Activated CD4-positive, CD25-positive, alpha-beta regulatory T cell (primary cell): Measurements from ENCODE around the gene HILPDA.

Experiments
- DNase-seq, 4 experiments: peaks; one replicate each; lab custom pipeline; 2025; lab: John Stamatoyannopoulos, UW

HILPDA gene, protein sequence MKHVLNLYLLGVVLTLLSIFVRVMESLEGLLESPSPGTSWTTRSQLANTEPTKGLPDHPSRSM

DNA sequence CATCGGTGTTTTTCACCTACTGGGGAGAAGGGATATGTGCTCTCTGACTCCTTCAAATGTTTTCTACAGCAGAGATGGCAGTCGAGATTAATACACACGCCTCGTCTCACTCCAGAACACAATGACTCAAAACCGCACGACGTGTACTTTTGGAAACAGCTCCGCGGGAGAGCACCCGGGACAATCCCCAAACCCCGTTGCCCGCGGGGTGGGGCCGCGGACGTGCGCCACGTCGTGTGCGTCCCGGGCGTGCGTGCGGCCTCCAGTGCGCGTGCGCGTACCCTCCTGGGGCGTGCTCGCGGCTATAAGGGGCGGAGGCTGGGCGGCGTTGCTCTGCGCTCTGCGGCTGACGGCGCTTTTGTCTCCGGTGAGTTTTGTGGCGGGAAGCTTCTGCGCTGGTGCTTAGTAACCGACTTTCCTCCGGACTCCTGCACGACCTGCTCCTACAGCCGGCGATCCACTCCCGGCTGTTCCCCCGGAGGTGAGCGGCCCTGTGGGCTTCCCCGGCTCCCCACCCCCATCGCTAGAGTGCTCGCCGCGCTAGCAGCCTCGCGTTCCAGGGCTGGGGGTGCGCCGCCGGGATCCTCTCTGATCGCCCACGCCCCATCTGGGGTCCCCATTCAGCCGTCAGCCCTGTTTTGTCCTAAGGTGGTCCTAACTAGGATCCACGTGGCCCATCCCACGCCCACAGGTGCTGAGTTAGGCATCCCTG lies at the start of gene HILPDA:
Gene HILPDA, plus strand, starts transcription at position 336 of the 712 bp plus-strand sequence. CDS start 1,391 bp downstream, outside the sequence.
- DNase-seq = peak; percentile 81 to 88 (median 86)

DNA sequence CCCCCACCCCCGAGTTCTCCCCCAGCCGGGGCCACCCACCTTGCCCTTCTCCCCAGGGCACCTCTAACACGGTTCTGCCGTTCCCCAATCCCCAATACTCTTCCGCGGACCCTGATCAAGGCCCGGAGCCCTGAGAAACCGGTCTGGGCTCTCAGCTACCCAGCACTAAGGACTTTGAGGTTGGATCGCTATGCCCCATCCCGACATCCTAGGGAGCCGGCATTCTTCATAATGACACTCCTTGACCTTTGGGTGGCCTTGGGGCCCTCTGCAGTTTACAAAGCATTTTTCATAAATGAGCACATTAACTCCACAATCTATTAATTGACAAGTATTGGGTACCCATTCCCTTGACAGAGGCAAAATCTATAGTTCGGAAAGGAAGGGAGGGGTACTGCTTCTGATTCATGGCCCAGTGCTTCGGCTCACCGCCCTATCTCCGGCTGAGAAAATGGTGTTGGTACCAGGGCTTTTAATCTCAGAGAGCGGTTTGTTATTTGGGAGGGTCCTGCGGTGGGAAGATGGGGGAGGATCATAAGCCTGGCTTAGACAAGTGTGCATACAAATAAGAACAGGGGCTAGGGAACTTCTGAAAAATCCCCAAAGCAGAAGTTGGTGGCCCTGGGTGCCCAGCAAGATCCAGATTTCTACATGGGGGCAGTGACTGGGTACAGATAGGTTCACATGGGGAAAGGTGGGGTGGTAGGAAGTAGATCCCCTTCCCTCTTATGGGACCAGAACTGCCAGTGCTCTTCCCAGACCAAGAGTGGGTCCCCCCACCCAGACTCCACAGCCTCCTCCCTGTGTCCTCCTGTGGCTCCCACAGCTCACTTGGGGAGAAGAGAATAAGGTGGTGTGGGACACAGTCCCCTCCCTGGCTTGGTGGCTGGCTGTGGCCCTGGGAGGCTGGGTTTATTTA lies 49.1 kb upstream of the HILPDA start:
- DNase-seq = no peak

DNA sequence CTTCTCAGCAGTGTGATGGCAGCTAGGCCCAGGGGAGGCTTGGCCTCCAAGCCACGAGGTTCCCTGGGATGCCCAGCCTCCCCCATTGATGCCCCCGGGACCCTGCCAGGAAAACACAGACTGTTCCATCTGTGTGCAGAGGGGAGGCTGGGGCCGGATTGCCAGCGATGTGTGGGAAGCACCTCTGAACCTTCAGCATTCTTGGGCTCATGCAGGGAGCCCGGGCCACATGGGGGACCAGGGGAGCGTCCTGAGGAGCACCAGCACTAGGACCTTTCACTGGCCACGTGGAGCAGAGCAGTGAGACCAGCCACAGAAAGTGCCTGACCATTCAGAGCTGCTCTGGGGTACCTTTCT lies 48.5 kb upstream of the HILPDA start:
- no peak for DNase-seq

DNA sequence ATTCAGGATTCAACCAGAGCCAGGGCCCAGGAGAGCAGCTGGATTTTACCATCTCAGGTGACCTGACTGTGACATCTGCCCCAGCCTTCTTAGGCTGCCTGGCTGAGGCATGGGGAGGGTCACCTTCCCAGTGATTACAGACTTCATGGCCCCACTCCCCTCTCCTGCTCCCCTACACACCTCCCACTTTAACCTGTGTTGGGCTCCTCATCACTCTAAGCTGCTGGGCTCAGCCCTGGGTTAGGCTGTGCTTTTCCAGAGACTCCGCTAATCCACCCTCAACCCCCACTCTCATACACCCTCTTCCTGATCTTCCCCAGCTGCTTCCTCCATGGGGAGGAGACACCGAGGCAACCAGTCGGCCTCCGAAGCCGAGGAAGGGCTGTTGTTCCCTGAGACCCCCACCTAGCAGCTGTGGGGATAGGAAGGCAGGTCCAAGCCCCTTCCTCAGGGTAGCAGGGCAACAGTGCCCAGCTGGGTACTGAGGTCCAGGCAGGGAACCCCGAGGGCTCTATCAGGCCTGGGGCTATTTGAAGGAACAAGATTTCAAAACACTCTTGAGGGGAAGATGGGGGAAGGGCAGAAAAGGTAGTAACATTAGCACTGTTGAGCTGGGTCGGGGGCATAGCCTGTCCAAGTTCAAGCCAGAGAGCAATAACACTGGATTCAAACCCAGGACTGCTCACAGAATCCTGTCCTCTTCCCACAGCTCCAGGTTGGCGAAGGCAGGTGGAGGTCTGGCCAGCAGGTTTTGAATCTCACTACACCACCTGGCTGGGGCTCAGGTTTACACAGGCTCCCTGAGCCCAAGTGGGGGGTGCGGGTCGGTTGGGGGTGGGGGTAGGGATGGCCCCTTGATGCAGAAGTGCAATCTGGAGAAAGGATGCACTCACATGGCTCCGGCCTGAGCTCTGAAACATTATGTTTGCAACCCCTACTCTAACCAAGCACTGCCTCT lies 47.6 kb upstream of the HILPDA start:
- no peak for DNase-seq

DNA sequence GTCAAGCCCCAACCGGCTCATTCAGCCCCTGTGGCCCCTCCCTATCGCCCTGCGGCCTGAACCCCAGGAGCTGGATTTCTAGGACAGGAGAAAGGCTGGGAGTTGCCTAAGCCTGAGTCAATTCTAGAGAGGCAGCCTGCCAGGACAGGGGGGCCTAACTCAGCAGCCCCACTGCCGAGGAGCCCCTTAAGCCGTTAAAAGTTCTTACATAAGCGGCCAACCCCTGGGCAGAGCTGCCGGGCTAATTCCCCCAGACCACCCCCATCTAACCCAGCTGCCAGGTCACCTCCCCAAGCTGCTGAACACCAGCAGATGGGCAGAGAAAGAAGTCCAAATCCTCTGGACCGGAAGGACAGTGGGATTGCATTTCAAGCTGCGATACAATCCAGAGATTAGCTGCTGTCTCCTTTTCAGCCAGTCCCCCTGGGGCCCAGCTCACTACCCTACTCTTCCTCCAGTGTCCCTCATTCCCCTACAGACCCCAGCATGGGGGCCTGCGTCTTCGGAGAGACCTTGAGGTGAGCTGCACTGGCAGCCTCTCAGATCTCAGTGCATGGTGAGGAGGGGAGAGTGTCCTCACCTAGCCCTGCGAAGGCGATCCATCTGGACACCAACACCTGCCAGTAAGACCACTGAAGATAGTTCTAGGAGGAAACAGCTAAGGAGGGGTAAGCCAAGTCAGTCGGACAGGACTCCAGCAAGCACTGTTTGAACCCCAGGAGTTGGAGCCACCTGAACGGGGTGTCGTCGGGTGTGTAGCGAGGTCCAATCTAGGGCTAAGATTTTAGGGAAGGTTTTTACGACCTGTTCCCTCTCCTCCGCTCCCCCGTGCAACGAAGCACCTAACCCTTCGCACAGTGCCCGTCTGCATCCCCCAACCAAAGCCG lies 46.7 kb upstream of the HILPDA start:
- no peak for DNase-seq

DNA sequence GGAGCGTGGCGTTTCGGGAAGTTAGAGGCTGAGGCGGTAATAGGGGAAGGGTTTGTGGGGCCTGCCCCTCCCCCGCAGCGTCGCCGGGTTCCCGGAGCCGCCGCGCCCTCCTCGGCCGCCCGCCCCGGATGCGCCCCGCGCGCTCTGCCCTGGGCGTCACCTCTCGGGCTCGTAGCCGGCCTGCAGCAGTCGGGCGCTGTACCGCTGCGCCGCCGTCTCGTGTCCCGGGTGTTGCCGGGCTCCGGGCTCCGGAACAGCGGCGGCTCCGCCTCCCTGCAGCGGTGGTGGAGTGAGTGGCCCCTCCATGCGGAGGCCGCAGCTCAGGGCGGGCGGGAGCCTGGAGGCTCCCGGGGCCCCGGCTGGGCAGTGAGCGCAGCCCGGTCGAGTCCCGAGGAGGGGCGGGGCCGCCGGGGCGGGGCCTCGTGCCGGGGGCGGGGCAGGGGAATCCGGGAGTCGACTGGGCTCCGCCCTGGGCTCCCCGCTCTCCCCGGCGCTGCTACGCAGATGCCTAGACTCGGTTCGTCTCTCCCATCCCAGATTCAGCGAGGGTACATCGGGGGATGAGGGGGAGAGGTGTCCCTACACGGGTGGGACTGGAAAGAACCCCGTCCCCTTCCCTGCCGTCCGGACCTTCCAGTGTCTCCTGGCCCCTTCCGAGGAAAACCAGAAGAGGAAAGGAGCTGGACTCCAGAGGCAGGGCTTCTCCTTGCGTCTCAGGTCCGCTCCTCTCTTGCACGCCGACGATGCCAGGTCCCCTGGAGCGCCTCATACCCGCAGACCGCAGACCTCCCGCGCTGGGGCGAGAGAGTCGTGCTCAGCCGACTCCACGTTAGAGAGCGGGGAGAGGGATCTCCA lies 45.9 kb upstream of the HILPDA start, which contains the start of gene IMPDH1:
Gene IMPDH1, minus strand, starts transcription at position 387 of the 855 bp plus-strand sequence. Its CDS starts 81 bp downstream, at position 306.
- DNase-seq = peak; percentile 69 to 77 (median 76)

DNA sequence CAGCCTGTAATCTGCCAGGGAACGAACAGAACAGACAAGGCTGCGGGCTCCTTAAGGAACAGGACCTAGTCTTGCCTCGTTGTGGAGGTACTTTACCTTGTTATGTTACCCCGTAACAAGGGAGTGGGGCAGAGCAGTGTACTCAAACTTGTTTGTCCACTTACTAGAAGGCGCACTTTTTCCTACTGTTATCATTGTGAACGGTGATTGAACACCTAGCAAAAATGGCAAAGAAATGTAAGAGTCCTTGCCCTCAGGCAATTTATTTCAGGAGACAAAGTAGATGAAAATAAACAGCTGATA lies 45.3 kb upstream of the HILPDA start:
- no peak for DNase-seq

DNA sequence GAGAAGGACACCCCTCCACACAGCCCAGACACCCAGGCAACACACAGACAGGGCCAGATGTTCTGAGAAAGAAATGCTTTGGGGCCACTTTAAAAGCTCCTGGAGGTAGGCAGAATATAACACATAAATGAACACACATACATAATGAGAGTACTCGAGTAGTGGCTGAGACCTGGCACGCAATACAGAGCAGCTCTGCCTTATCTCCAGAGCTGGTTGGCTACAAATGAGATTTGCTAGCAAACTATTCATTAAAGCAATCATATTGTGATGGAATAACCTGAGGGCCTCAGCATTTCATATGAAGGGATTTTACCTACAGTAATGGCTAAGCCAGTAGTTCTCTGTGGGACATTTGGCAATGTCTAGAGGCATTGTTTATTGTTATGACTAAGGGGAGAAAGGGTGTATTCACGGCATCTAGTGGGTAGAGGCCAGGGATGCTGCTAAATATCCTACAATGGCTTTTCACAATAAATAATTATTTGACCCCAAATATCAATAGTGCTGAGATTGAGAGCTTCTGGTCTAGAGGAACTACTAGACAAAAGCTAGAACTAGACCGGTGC lies 40.4 kb upstream of the HILPDA start:
- no peak for DNase-seq

DNA sequence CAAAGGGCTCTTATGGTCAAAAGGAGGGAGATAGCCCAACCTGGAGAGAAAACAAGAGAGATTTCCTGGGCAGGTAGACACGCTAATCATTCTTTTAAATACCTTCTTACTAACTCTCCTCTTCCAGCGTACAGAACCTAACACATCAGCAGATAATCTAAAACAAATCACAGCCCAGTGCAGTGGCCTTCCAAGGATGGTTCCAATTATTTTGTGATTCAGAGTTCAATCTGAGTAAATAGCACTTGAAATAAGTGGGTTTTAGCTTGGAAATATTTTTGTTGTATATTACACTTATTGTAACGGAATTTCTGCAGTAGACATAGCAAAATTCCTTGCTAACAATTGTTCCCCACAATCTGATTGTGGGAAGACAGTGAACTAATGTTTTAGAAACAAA lies 38.6 kb upstream of the HILPDA start:
- DNase-seq = no peak

DNA sequence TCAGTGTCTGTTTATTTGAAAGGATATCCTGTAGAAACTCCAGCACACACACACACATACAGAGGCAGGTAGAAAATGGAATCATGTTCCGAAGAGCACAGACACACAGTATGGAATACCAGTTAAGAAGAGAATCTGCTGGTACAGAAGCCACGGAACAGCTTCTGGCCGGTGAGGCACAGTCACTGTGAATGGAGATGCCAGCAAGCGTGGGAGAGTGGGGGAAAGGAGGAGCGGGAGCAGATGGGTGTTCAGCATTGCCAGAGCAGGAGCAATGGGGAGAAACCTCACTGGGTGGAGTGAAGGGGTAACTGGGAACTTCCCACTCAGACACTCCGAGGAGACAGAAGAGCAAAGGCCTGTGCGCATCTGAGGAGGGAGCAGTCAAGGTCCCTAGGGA lies 36.4 kb upstream of the HILPDA start:
- no peak for DNase-seq

DNA sequence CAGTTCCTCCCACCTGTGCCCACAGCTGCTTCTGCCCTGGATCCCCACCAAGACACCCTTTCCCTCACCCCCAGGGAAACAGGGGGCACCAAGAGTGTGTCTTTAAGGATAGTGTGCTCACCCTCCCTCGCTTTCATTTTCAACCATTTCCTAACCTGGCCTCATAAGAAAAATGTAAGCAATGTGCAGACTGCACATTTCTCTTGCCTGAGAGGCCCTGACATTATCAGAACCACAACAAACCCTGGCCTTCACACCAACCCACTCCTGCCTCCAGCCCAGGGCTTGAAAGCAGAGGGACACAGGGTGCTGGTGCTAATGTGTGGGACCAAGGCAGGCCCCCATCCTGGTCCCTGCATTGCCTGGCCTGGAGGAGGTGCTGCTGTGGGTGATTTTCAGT lies 34.9 kb upstream of the HILPDA start:
- no peak for DNase-seq

DNA sequence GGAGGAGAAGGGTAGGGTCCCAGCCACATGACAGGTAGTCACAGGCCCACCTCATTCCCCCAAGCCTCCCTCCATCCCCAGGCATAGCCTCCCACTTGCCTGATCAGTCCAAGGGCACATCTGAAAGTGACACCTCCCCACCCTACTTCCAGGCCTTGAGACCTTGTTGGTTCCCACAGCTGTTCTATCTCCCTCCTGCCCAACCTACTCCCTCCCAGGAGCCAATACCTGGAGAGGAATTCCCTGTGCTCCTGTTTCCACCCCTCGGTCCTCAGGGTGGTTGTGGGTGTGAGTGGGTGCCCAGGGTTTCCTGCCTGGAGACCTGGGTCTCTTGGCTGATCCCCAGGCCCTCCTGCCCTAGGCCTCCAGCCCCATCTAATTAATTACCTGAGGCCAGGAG lies 34.3 kb upstream of the HILPDA start:
- DNase-seq = no peak

DNA sequence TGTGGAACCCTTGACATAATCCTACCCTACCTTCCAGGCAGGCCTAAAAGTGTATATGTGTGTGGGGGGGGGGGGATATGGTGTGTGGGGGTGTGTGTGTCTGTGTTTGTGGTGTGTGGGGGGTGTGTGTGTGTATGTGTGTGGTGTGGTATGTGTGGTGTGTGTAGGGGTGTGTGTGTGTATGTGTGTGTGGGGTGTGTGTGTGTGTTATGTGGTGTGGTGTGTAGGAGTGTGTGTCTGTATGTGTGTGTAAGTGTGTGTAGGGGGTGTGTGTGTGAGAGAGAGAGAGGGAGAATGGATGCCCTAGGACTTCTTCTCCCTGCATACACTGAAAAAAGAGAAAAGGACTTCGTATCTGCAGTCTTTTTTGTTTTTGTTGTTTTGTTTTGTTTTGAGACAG lies 33.6 kb upstream of the HILPDA start:
- DNase-seq = no peak

DNA sequence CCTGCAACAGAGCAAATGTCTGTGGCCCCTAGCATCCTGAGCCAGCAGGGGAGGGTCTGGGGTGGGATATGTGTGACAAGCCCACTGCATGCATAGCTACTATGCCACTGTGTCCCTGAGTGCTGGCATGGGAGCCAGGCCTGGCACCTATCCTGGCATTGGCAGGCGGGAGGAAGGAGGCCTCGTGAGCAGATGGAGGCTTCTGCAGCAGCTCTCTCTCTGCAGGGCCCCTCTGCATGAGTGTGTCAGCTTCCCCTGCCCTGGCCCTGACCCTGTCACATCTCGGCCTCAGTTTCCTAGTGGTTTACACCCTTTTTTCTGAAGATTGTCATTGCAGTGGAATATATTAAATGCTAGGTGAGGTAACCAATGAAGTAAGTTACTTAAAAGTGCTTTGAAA lies 32.8 kb upstream of the HILPDA start:
- DNase-seq = no peak

DNA sequence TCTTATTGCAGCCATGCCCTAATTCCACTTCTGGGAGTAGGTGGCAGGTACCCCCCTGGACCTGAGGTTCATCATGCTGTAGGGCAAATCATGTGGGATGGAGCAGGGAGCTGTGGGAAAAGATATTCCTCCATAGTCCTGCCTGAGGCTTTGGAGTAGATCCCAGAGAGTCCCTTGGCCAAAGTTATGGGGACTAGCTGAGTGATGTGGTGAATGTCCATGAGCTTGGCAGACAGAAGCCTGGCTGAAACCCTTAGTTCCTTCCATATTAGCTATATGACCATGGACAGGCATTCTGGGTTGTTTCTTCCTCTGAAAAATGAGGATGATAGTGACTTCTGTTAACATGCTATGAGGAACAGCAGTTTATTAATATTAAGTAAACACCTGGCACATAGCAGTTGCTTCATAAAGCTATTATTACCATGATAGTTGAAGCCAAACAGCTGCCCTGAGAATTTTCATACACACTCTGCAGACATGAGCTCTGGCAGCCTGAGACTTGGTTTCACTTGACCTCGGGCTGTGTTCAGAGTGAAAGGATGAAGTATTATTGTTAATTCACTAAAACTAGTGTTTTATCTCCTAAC lies 30.9 kb upstream of the HILPDA start:
- DNase-seq = no peak

DNA sequence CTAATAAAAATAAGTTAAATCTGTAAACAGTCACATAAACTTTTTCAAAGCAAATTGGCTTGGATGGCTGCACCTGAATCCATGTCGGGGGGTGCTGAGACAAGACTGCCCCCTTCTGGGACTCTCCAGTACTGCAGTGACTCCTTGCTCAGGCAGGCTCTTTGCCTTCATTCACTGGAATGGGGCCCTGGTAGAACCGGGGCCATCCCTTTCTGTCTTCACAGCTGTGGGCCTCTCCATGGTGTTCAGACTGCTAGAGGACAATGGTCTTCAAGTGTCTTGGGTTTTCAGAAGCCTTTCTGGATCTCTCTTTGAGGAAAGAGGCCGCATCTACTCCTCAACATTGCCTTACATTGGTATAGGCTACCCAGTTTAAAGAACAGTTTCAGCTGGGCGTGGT lies 29.8 kb upstream of the HILPDA start:
- peak; percentile 28 to 77 (median 50) for DNase-seq

DNA sequence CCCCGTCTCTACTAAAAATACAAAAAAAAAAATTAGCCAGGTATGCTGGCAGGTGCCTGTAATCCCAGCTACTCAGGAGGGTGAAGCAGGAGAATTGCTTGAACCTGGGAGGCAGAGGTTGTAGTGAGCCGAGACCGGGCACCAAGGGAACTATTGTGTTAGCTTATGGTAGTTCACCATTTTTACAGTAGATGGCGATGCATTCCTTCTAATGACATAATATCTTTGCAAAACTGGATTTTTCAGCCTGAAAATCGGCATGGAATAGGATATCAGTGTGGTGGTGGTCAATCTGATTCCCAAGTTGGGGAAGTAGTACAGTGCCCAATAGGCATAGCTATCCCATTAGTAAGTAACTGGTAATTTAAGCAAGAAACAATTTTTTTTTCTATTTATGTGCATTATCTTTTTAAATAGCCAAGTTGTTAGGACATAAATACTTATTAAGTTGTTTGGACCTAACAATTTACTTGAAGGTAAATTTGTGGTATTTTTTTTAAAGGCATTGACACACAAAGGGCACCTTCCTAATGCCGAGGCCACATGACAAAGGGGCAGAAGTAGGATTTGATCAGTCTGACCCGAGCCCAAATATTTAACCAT lies 28.3 kb upstream of the HILPDA start:
- no peak for DNase-seq

DNA sequence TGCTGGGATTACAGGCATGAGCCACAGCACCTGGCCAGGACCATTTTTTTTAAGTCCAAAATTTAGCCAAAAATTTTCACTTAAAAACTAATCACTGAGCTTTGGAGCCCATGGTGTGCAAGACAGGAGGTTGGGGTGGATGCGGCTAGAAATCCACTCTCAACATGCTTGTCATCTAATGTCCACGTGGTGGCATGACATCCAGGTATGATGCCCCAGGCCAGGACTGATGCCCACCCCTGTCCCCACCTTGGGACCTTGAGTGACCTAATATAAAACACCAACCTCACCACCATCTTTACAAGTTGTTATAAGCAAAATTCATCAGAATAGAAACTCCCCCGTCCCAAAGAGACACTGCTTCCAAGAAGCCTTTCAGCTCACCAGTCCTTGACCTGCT lies 25.5 kb upstream of the HILPDA start:
- DNase-seq = no peak

DNA sequence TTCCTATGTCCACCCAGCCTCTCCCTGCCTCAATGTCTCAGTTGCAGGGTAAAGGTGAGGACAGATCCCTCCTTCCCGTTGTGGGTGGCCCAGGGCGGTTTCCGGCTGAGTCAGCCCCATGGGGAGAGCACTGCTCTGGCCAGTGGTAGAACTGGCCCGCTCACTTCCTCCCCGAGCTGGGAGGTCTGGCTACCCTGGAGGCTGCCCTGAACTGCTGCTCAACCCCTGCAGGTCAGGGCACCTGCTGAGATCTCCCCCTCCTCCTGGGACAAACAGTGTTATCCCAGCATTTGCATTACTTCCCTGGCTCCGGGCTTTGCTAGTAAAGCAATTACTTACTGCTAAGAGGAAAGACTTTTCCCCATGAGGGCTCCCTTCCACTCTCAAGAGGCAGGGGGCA lies 24.5 kb upstream of the HILPDA start:
- DNase-seq = no peak
